Measurements from ENCODE around the gene NKX2-4.
A peak's percentile ranks its signal among the peaks of the same experiment; 100 is the strongest.
"Not testable (repeated sequence)": the region's sequence is repeated elsewhere in the genome, so short reads cannot be mapped to it uniquely, and the experiment has no call there.

Gene NKX2-4

DNA sequence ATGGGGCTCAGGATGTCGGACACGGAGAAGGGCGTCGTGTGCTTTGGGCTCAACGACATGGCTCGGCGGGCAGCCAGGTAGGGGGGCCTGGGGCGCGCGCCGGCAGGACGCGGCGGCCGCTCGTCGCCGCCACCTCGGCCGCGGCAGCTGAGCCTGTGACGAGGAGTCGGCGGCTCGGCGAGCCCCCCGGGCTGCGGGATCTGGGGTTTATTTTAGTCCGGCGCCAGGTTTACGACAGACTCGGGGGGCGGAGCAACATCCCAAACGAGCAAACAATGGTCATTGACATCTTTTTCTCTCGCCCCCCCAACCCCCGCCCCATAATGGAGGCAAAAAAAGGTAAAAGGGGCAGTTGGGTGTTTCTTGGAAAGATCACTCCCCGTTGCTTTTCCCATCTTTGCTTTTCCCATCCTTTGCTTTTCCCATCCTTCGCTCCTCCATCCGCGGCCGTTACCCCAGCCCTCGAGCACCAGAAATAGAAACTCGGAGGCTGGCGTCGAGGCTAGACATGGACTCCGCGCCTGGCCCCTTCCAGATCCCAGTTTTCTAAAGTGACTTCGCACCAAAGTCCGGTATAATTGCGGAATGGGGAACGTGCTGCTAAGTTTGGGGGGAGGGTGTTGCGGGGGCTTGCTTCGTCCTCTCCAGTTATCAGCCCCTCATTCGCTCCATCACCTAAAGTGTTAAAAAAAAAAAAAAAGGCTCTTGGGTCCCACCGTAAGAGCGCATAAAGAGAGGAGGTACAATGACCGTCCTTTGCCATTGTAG, at the start of gene NKX2-4:
Gene NKX2-4, minus strand, starts transcription at position 186 of the 768 bp plus-strand sequence. Its CDS starts 127 bp downstream, at position 59.
- DNase-seq (ENCODE audit: low spot score), result peak; percentile 54

DNA sequence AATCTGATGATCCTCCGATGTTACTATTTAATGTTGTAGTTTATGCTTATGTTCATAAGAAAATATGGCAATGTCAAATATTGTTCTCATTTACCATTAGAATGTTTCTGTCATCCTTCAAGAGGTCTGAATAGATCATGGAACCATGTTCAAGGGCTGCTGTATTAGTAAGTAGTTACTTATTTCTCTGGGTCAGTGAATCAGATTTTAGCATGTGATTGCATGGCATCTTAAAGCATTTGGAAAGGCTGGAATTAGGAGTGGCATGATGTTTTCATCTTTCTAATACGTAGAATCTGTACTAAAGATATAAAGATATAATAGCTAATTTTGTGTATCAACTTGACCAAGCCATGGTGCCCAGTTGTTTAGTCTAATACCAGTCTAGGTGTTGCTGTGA, 40.5 kb upstream of the NKX2-4 start:
- no peak for DNase-seq (ENCODE audit: low spot score)

DNA sequence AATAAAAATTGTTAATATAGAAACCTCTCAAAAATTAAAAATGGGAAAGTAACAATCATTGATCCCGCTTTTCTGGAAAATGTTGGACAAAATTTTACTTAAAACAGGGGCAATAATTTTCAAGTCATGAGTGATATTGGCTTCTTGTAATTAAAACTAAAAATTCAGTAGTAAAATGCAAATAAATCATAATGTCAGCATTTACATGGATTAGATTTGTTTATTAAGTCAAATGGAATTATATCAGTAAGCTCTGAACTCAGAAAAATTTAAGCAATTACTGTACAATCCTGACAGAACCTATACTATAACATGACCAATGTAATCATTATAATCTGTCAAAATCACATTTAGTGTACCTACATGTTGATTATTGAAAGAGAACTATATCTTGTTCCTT, 39.9 kb upstream of the NKX2-4 start:
- no peak for DNase-seq (ENCODE audit: low spot score)

DNA sequence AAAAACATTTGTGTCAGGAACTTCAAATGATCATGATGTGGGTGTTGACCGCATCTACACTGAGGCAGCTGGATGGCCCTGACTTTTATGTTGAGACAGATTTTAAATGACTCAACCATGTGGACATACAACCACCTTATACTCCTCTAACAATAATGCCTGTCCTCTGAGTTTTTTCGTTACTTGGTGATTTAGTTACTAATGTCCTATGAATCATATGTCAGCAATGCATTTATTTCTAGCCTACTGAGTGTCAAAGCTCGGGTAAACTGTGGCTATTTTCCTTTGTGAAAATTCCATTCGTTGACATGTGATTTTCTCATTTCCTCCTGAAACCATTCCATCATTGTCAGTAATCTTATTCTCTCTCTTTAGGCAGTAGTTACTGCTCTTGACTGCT, 38.9 kb upstream of the NKX2-4 start:
- DNase-seq (ENCODE audit: low spot score), result no peak

DNA sequence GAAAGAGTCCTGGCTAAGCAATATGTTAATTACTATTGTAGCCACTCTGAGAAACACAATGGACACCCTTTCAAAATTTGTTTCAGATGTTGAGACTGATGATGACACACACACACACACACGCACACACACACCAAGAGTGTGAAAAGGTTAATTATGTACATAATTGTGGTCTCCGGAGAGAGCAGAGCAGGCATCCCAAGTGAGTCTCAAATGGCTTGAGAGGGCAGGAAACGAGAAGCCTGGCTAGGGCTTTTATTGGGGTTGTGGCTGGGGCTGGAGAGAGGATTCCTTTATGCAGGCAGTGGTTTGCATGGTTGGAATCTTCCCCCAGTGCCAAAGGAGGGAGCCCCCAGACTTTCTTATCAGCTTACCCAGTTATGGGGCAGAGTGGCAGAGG, 38.2 kb upstream of the NKX2-4 start:
- DNase-seq (ENCODE audit: low spot score), result no peak

DNA sequence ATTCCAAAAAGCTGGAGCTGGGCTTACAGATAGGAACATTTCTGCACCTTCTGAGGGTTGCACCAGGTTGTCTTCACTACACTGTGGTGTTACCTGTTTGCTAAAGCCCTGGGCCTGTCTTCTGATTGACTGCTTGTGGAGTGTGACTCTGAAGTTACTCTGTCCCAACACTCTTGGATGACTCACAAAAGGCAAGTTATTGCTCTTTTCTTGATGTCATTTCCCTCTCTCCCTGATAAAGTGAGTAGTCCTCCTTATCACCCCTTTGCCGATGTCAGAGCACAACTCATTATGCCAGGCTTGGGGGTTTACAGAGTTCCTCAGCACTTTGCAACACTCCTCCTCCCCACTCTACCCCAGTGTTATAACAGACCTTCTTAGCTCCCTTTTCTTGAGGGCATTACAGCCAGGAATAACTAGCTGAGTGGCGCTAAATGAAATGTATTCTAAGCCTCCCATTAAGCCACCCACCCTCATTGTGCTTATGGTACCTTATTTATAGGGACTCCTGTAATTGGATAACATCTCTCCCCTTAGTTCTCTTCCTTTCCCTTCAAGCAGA, 36.1 kb upstream of the NKX2-4 start:
- no peak for DNase-seq (ENCODE audit: low spot score)

DNA sequence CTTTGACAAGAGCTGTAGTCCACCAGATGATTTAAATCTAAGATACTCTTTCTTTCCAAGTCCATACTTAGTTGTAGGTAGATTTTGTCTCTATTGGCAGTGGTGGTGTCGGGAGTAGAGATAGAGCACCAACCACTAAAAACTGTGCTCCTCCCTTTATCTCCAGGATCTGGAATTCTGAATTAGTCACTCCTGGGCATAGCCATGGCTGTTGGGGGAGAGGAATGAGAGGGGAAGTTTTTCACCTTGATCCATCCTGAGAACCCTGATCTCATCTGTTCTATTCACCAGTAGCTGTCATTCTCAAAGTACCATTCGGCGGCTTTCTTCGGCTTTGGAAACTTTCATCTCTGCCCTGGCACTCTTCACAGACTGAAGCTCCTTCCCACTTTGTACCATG, 35.6 kb upstream of the NKX2-4 start:
- no peak for DNase-seq (ENCODE audit: low spot score)

DNA sequence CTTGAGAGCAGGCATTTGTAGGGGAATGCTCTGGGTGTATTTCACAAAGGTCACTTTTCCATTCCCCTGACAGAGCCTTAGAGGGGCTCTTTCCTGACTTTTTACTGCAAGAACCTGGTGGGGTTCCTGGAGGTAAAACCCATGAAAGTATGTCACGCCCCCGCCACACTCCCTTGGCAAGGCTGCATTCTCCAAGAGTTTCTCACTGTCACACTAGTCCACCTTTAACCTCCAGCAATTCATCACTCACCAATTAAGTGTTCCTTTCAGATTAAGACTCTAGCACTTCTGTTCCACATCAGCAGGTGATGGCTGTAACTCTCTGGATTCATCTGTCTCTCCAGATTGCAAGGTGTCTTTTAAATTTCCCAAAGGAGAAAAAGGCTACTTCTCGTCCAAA, 32.7 kb upstream of the NKX2-4 start:
- no peak for DNase-seq (ENCODE audit: low spot score)

DNA sequence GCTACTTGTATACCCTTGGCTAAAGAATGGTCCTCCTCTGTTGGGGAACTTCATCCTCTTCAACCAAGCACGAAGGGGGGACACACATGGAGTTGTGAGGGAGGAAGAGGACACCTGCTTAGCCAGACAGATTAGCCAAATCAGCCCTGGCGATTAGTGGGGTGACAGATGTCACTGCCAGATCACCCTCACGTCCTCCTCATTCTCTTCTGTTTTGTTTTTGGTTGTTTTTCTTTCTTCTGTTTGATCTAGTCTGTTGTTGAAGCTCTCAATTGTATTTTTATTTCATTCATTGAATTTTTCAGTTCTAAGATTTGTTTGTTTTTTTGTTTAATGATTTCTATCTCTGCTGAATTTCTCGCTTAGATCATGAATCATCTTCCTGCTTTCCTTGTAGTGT, 27.5 kb upstream of the NKX2-4 start:
- DNase-seq (ENCODE audit: low spot score), result no peak

DNA sequence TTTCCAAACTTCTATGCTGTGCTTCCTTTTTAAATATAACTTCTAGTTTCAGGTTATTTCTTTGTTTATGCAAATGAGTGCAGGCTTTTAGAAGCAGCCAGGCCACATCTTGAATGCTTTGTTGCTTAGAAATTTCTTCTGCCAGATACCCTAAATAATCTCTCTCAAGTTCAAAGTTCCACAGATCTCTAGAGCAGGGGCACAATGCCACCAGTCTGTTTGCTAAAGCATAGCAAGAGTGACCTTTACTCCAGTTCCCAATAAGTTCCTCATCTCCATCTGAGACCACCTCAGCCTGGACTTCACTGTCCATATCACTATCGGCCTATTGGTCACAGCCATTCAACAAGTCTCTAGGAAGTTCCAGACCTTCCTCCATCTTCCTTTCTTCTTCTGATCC, 26.4 kb upstream of the NKX2-4 start:
- not testable (repeated sequence) for DNase-seq (ENCODE audit: low spot score)

DNA sequence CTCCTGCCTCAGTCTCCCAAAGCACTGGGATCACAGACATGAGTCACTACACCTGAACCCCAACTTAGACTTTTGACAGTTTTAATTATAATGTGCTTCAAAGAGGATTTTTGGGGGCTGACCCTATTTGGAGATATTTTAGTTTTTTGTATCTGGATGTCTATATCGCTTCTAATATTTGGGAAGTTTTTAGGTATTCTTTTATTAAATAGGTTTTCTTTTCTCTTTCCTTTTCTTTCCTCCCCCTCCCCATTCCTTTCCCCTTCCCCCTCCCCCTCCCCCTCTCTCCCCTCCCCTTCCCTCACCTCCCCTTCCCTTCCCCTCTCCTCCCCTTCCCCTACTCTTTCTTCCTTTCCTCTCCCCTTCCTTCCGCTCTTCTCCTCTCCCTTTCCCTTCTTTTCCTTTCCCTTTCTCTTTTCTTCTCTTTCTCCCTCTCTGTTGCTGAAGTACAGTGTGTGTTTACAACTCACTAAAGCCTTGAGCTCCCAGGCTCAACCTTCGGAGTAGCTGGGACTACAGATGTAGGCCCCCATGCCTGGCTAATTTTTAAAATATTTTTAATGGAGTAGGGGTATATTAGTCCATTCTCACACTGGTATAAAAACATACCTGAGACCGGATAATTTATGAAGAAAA, 24.4 kb upstream of the NKX2-4 start:
- no peak for DNase-seq (ENCODE audit: low spot score)

DNA sequence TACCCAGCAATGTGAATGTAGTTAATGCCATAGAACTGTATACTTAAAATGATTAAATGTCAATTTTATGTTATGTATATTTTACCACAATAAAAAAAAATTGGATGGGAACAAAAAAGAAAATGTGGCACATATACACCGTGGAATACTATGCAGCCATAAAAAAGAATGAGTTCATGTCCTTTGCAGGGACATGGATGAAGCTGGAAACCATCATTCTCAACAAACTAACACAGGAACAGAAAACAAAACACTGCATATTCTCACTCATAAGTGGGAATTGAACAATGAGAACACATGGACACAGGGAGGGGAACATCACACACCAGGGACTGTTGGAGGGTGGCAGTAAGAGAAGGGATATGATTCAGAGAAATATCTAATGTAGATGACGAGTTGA, 21.8 kb upstream of the NKX2-4 start:
- DNase-seq (ENCODE audit: low spot score), result not testable (repeated sequence)

DNA sequence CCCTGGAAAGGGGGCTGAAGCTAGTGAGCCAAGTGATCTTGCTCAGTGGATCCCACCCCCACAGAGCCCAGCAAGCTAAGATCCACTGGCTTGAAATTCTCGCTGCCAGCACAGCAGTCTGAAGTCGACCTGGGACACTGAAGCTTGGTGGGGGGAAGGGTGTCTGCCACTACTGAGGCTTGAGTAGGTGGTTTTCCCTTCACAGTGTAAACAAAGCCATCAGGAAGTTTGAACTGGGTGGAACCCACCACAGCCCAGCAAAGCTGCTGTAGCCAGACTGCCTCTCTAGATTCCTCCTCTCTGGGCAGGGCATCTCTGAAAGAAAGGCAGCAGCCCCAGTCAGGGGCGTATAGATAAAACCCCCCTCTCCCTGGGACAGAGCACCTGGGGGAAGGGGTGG, 16.7 kb upstream of the NKX2-4 start:
- DNase-seq (ENCODE audit: low spot score), result not testable (repeated sequence)

DNA sequence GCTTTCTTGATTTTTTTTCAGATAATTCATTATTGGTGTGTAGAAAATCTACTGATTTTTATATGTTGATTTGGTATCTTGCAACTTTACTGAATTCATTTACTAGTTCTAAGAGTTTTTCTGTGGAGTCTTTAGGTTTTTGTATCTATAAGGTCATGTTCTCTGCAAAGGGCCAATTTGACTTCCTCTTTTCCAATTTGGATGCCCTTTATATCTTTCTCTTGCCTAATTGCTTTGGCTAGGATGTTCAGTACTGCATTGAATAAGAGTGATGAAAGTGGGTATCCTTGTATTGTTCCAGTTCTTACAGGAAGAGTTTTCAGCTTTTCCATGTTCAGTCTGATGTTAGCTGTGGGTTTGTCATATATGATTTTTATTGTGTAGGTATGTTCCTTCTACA, 14.4 kb upstream of the NKX2-4 start:
- no peak for DNase-seq (ENCODE audit: low spot score)

DNA sequence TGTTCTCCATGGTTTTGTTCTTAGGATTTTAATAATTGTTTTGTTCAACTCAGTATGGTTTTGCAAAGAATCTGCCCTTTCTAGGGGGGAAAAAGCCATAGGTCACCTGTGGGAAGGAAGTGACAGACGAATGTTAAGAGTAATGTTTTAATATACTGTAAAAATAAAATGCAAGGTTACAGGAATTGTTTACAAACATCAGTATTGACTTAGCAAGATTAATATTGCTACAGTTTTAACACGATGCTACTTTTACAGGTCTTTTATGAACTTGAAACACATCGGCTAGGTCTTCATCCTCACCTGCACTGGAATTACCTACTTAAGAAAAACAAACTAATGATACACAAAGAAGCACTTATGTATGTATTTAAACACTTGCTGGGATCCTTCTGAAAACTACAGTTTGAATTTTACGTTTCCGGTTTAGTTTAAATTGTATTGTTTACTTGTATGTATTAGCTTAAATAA, 1.7 kb upstream of the NKX2-4 start:
- no peak for DNase-seq (ENCODE audit: low spot score)

DNA sequence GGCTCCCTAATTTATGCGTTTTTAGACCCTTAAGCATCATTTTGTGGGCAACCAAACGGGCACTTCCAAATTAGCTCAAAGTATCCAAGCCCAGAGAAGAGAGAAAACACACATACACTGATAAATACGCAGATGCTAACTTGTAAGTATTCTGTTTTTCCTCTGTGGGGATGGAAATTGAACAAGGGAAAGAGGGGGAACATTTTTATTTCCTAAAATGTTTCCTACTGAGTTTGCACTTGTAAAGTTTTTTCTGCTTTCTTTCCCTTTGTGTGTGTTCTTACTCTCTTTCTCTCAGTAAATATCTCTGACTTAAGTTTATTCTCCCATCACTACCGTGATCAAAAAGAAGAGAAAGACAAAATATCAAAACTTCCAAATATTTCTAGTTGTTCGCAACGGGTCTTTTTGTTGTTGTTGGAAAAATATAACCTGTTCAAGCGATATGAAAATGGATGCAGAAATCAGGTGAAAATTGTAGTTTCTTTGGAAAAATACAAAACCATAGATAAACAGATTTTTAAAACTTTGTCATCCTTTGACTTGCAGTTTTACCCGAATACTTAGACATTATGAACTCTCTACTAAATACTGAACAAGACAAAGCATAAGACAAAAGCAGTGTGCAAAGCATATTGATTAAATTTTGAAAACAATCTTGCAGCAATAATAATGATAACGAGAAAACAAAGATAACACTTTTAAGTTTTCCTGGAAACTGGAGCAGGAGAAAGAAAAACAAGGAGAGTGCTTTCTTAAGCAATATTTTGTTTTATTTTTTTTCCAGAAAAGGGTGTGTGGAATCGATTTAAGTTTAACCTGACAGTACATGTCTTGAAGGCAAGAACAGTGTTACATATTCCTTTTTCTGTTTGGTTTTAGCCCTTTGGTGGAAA, 1.0 kb upstream of the NKX2-4 start:
- no peak for DNase-seq (ENCODE audit: low spot score)

DNA sequence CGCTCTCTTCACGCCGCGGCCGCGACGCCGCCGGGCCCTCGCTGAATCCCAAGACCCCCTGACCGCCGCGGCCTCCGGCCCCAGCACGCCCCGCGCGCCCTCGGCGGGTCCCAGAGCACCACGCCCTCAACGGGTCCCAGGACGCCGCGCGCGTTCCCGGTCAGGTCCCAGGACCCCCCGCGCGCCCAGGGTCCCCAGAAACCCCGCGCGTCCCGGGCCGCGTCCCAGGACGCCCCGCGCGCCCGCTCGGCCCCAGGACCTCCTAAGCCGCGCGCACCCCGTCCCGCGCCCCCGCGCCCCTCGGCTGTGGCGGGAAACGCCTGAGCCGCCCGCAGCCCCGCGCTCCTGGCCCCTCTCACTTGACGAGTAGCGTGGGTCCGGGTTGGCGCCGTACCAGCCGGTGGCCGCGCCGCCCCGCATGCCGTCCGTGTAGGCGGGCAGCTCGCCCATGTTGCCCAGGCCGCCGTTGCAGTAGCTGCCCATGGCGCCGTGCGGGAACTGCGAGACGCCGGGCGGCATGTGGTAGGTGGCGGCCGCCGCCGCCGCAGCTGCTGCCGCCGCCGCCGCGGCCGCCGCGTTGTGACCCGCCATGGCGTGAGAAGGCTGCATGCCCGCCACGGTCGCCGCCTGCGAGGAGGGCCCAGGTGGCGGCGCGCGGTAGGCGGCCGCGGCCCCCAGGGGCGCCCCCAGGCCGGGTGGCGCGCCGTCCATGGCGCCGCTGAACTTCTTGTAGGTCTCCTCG, 556 bp downstream of the NKX2-4 start:
- DNase-seq (ENCODE audit: low spot score), result peak; percentile 64

DNA sequence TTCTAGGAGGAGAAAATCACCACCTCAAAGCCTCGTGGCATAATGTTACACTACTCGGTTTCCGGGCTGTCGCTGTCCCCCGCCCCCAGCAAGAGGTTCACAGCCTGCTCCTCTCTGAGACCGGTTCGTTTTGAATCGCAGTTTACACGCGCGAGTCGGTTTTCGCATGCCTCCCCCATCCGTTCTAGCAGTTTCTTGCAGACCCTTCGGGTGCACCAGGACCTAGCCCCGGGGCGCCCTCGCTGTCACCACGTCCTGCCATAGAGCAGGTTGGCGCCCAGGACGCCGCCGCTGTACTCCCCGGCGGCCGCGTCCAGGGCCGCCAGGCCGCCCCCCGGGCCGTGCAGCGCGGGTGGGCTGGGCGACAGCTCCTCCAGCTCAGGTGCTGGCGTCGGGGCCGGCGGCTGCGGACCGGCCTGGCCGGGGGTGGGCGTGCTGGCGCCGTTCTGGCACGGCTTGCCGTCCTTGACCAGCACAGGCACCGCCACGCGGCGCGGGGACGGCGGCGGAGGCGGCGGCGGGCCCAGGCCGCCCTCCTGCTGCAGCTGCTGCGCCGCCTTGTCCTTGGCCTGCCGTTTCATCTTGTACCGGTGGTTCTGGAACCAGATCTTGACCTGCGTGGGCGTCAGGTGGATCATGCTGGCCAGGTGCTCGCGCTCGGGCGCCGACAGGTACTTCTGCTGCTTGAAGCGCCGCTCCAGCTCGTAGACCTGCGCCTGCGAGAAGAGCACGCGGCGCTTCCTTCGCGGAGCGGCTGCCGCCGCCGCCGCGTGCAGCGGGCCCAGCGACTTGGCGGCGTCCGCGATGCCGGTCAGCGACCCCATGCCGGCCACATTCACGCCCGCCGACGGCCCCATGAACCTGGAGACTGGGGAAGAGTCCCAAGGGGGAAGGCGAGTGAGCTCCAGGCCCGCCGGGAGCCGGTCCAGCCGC, 1.4 kb downstream of the NKX2-4 start:
- DNase-seq (ENCODE audit: low spot score), result peak; percentile 66

DNA sequence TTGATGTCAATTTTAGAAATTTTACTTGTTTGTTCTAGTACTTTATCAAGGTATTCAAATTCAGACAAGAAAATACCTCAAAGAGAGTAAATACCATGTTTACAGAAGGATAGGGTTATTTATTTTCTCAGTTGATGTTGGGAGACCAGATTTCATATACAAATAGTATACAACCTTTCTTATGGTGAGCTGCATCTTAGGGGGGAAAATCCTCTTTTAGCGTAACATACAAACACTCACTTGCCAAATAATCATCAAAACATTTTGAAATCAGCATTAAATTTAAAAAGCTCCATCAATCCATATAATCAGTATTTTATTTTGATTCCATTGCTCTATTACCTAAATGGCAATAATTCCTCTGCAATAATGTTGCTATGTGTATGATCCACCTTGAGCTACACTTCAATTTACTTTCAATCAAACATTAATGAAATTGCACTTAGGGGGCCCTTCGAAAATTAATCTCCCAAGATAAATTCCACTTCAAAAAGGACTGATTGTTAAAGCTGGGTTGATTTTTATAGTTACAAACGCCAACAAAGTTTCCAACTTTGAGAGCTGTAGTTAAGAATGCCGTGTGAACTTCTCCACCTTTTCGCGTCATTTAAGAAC, 2.2 kb downstream of the NKX2-4 start:
- DNase-seq (ENCODE audit: low spot score), result no peak

DNA sequence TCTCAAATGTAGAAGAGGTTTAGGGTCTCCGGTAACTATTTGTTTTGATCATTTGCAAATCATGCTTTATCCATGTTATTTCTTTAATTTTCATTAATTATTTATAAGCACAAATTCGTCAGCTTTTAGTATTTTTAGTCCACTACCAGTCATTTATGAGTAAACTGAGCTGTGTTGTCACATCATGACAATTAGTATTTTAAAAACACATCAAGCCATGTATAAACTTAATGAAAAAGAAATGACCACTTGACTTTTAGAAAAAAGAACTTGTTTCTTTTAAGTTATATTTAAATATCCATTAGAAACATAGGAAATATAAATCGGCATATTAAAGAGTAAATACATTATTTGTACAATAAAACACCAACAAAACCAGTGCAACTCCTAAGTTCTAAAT, 2.8 kb downstream of the NKX2-4 start:
- DNase-seq (ENCODE audit: low spot score), result no peak
